Fibroblast of lung (primary cell): ENCODE data around the gene CDIP1. TPM values are rescaled to one million over a fixed set of nuclear protein-coding genes. Genes with fewer than 3 reads are reported as not detected.

ENCODE experiments used
- DNase-seq, 2 donors: peaks; one replicate each; pipeline versions ENCODE4 v3.0.0 to v3.0.0-alpha.2; 2010; ENCODE audit warnings: low read depth in 2 of 2
- H2AFZ ChIP-seq: 2 replicates; pipeline ENCODE4 v1.5.1; 2012; ENCODE audit warnings: low read length, control low read depth, inconsistent platforms
- H3K27ac ChIP-seq: 2 replicates; pipeline ENCODE4 v1.5.1; 2011; ENCODE audit warnings: low read length, control low read depth; ENCODE audit not compliant: insufficient read depth
- H3K27me3 ChIP-seq: 2 replicates; pipeline ENCODE4 v1.5.1; 2011; ENCODE audit warnings: mild to moderate bottlenecking, low read length; ENCODE audit not compliant: control insufficient read depth, insufficient read depth
- H3K36me3 ChIP-seq: 2 replicates; pipeline ENCODE4 v1.5.1; 2011; ENCODE audit warnings: low read length; ENCODE audit not compliant: control insufficient read depth, insufficient read depth
- H3K4me1 ChIP-seq: 2 replicates; pipeline ENCODE4 v1.5.1; 2011; ENCODE audit warnings: low read length; ENCODE audit not compliant: control insufficient read depth, insufficient read depth; ENCODE audit errors: extremely low read depth
- H3K4me2 ChIP-seq: 2 replicates; pipeline ENCODE4 v1.5.1; 2011; ENCODE audit warnings: low read length, control low read depth; ENCODE audit not compliant: insufficient read depth; ENCODE audit errors: extremely low read depth
- H3K4me3 ChIP-seq, 4 experiments: fragments of 200-600 bp in 1 of 4; sonication (generic) in 1 of 4; replicated peaks in 1 of 4; 2 replicates each; pipeline ENCODE4 v1.5.1; 2011 to 2016; ENCODE audit warnings: low read length in 4 of 4, low read depth in 3 of 4, mild to moderate bottlenecking in 3 of 4, control low read depth in 2 of 4, inconsistent platforms in 1 of 4, mixed read lengths in 1 of 4; ENCODE audit not compliant: insufficient read depth in 1 of 4; ENCODE audit errors: control extremely low read depth in 1 of 4
- H3K79me2 ChIP-seq: 2 replicates; pipeline ENCODE4 v1.5.1; 2012; ENCODE audit warnings: mild to moderate bottlenecking, low read length, inconsistent platforms; ENCODE audit not compliant: control insufficient read depth, insufficient read depth
- H3K9ac ChIP-seq: 2 replicates; pipeline ENCODE4 v1.5.1; 2011; ENCODE audit warnings: mild to moderate bottlenecking, low read length, control low read depth; ENCODE audit not compliant: insufficient read depth
- H3K9me3 ChIP-seq: 2 replicates; pipeline ENCODE4 v1.5.1; 2012; ENCODE audit warnings: low read depth, low read length; ENCODE audit not compliant: control insufficient read depth, insufficient read depth
- H4K20me1 ChIP-seq: 2 replicates; pipeline ENCODE4 v1.5.1; 2011; ENCODE audit warnings: low read length; ENCODE audit not compliant: control insufficient read depth, insufficient read depth; ENCODE audit errors: extremely low read depth
- EZH2 ChIP-seq: IDR thresholded peaks from 2 replicates; pipeline ENCODE4 v1.5.1; 2012; ENCODE audit warnings: low read length, control low read depth, mild to moderate bottlenecking; ENCODE audit errors: missing control alignments
- polyA plus RNA-seq, 2 donors: library from polyadenylated mRNA; depleted of rRNA in 1 of 2; stranded (reverse) in 1 of 2; unstranded in 1 of 2; fragments of >200 nt; gene quantifications; 2 replicates each; pipeline ENCODE4 v1.2.1, GENCODE V29; 2011 to 2012; ENCODE audit warnings: missing spikeins in 1 of 2
- total RNA-seq: library from RNA; depleted of rRNA; stranded (reverse); fragments of >200 nt; gene quantifications from 2 replicates; pipeline ENCODE4 v1.2.1, GENCODE V29; 2014
- TF ChIP-seq, protein P1 (sequence below), 2 donors: IDR thresholded peaks in 1 of 2; conservative IDR thresholded peaks in 1 of 2; 1 replicate in 1 of 2; 2 replicates in 1 of 2; pipeline ENCODE4 v1.5.1; 2011 to 2012; ENCODE audit warnings: low read length in 2 of 2, control low read depth in 1 of 2, inconsistent platforms in 1 of 2, low read depth in 1 of 2, mild to moderate bottlenecking in 1 of 2

CDIP1 gene
- total and polyA plus RNA-seq, 2 donors (not counting 1 experiment from before 2014, with no cell fraction given): 6.3 to 12.2 TPM

DNA sequence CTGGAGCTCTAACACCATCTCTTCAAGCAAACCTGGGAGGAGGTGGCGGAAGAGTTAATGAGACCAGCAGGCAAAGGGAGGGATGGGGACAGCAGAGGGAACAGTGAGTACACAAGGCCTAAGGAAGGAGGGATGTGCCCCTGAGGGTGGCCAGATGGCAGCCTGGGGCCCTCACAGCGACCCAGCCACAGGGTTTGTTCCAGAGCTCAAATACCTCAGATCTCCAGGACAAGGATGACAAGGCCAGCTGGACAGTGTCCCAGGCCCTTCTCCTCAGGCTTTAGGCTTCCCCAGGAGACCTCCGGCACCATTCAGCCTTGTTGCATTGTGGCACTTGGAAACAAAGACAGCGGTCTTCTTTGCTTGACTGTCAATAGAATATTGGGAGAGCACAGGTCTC is 14.9 kb downstream of the CDIP1 start:
- Histone ChIP-seq H3K4me2 (no peak overlapping the region), H3K36me3 (no peaks in the 10 kb centered on the region), H3K79me2 (no peaks in the 10 kb centered on the region), H3K27me3 (no peaks in the 10 kb centered on the region), H2AFZ (no peak overlapping the region), H4K20me1 (no peaks in the 10 kb centered on the region), H3K9ac (no peak overlapping the region), H3K4me1 (no peaks in the 10 kb centered on the region), H3K4me3 (no peak overlapping the region), H3K27ac (no peak overlapping the region), H3K9me3 (no peaks in the 10 kb centered on the region)
- TF ChIP-seq, protein P1, sequence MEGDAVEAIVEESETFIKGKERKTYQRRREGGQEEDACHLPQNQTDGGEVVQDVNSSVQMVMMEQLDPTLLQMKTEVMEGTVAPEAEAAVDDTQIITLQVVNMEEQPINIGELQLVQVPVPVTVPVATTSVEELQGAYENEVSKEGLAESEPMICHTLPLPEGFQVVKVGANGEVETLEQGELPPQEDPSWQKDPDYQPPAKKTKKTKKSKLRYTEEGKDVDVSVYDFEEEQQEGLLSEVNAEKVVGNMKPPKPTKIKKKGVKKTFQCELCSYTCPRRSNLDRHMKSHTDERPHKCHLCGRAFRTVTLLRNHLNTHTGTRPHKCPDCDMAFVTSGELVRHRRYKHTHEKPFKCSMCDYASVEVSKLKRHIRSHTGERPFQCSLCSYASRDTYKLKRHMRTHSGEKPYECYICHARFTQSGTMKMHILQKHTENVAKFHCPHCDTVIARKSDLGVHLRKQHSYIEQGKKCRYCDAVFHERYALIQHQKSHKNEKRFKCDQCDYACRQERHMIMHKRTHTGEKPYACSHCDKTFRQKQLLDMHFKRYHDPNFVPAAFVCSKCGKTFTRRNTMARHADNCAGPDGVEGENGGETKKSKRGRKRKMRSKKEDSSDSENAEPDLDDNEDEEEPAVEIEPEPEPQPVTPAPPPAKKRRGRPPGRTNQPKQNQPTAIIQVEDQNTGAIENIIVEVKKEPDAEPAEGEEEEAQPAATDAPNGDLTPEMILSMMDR (conservative IDR thresholded peaks at IDR 0.05 in 1 of 2, IDR thresholded peaks at IDR 0.05 in 1 of 2; ENCODE audit: low read depth in 1 of 2, low read length in 2 of 2): no peak
- DNase-seq: no peak

DNA sequence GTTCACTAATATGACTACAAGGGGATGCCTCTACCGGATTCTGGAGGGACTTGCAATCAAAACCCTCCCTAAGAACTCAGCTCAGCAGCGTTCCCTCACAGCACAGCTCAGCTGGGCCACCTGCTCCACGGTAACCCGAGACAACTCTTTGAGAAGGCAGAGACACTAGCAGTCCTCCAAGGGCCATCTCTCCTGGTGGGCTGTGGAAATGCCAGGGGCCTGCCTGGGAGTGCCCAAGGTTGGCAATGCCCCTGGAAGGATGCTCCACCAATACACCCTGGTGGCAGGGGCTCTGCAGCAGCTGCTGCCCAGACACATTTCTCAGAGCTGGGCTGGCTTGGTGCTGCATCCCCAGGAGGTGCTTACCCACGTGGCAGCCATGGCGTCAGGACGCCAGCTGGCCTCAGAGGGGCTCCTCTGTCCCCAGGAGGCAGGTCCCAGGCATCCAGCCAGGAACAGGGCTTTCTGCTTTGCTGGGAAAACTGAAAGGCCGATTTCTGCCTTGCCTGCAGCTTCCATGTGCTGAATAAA is 16.5 kb downstream of the CDIP1 start:
- Histone ChIP-seq H4K20me1 (no peaks in the 10 kb centered on the region), H3K79me2 (no peaks in the 10 kb centered on the region), H3K4me1 (no peaks in the 10 kb centered on the region), H3K4me2 (no peak overlapping the region), H2AFZ (no peak overlapping the region), H3K27me3 (no peaks in the 10 kb centered on the region), H3K4me3 (no peak overlapping the region), H3K27ac (no peak overlapping the region), H3K9me3 (no peaks in the 10 kb centered on the region), H3K9ac (no peak overlapping the region), H3K36me3 (no peaks in the 10 kb centered on the region)
- TF ChIP-seq EZH2: no peak
- TF ChIP-seq, protein P1 (conservative IDR thresholded peaks at IDR 0.05 in 1 of 2, IDR thresholded peaks at IDR 0.05 in 1 of 2; ENCODE audit: low read depth in 1 of 2, low read length in 2 of 2): no peak
- peak in 1 of 2 donors; percentile 28 for DNase-seq

DNA sequence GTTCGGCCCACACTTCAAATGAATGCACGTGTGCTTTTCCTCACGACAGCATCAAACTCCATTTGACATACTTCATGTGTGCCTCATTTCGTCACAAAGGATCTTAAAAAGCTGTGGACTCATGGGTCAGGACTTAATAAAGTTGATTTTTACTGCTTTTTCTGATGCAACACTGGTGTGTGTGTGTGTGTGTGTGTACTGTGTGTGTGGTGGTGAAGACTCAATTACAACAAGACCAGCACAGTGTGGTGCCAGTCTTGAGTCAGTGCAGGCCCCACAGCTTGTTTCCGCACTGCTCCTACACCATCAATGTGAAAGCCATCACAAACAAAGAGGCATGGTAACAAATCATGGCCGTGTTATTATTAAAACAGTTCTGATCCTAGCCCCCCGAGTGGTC is 17.7 kb downstream of the CDIP1 start:
- no peak overlapping the region for H2AFZ ChIP-seq
- no peaks in the 10 kb centered on the region for H3K27me3 ChIP-seq
- no peak overlapping the region for H3K4me2 ChIP-seq
- no peak for TF ChIP-seq EZH2
- TF ChIP-seq, protein P1 (conservative IDR thresholded peaks at IDR 0.05 in 1 of 2, IDR thresholded peaks at IDR 0.05 in 1 of 2; ENCODE audit: low read depth in 1 of 2, low read length in 2 of 2): no peak
- no peak overlapping the region for H3K9ac ChIP-seq
- H3K4me3 ChIP-seq: no peak overlapping the region
- no peaks in the 10 kb centered on the region for H4K20me1 ChIP-seq
- no peak for DNase-seq
- H3K27ac ChIP-seq: no peak overlapping the region
- no peaks in the 10 kb centered on the region for H3K79me2 ChIP-seq
- no peaks in the 10 kb centered on the region for H3K9me3 ChIP-seq
- no peaks in the 10 kb centered on the region for H3K4me1 ChIP-seq
- no peaks in the 10 kb centered on the region for H3K36me3 ChIP-seq
